PC-3 (cell line): ENCODE data around the gene KCNN1. TPM values are rescaled to one million over a fixed set of nuclear protein-coding genes. Genes with fewer than 3 reads are reported as not detected.

ENCODE experiments used
- ATAC-seq: fragments of 200-7000 bp; cut with Tn5 transposase; 2 replicates; pipeline ENCODE4 v1.9.1; 2020; ENCODE audit warnings: mild to moderate bottlenecking, moderate library complexity
- BruUV-seq: library from RNA; stranded (reverse); fragments of 400-500 nt; replicated peaks from 2 replicates; lab custom pipeline; 2021; lab: Mats Ljungman, UMichigan
- CTCF ChIA-PET: fragments of 300-600 bp; sonication (Branson Sonifier 250); formaldehyde crosslinking; loops from one replicate; lab custom pipeline; 2022; ENCODE audit warnings: antibody characterized with exemption; lab: Charles Lee
- POLR2A ChIA-PET: fragments of 300-600 bp; sonication (Branson Sonifier 250); formaldehyde crosslinking; loops from one replicate; lab custom pipeline; 2022; ENCODE audit warnings: antibody characterized with exemption; ENCODE audit not compliant: unreplicated experiment; lab: Charles Lee
- DNase-seq: peaks from one replicate; pipeline ENCODE4 v3.0.0-alpha.2; 2015
- H2AFZ ChIP-seq: fragments of 300-600 bp; sonication (generic); 2 replicates; pipeline ENCODE4 v1.6.0; 2016; ENCODE audit warnings: antibody characterized with exemption, low read length
- H3F3A ChIP-seq: fragments of 300-600 bp; sonication (generic); one replicate; pipeline ENCODE4 v1.6.0; 2017; ENCODE audit warnings: antibody characterized with exemption, low read length, control low read depth, mild to moderate bottlenecking; ENCODE audit not compliant: unreplicated experiment
- H3K27ac ChIP-seq: fragments of 300-600 bp; sonication (generic); 2 replicates; pipeline ENCODE4 v1.5.1; 2016; ENCODE audit warnings: mild to moderate bottlenecking, low read length
- H3K27me3 ChIP-seq: fragments of 300-600 bp; sonication (generic); 2 replicates; pipeline ENCODE4 v1.6.1; 2016; ENCODE audit warnings: low read length, mixed read lengths
- H3K36me3 ChIP-seq: fragments of 300-600 bp; sonication (generic); 2 replicates; pipeline ENCODE4 v1.6.1; 2016; ENCODE audit warnings: low read depth, mixed run types, low read length, mixed read lengths
- H3K4me1 ChIP-seq: fragments of 300-600 bp; sonication (generic); 2 replicates; pipeline ENCODE4 v1.5.1; 2016; ENCODE audit warnings: low read length; ENCODE audit not compliant: insufficient read depth
- H3K4me2 ChIP-seq: fragments of 300-600 bp; sonication (generic); 2 replicates; pipeline ENCODE4 v1.6.0; 2016; ENCODE audit warnings: low read length
- H3K4me3 ChIP-seq: fragments of 300-600 bp; sonication (generic); 2 replicates; pipeline ENCODE4 v1.5.1; 2016; ENCODE audit warnings: mild to moderate bottlenecking, low read length, mixed read lengths
- H3K79me2 ChIP-seq: fragments of 300-600 bp; sonication (generic); 2 replicates; pipeline ENCODE4 v1.6.1; 2017; ENCODE audit warnings: low read length, mixed read lengths
- H3K9ac ChIP-seq: fragments of 300-600 bp; sonication (generic); 2 replicates; pipeline ENCODE4 v1.6.0; 2016; ENCODE audit warnings: mild to moderate bottlenecking, low read length
- H3K9me2 ChIP-seq: fragments of 300-600 bp; sonication (generic); replicated peaks from 2 replicates; pipeline ENCODE4 v1.6.1; 2016; ENCODE audit warnings: mixed run types, low read length, mixed read lengths
- H3K9me3 ChIP-seq: fragments of 300-600 bp; sonication (generic); 2 replicates; pipeline ENCODE4 v1.6.1; 2016; ENCODE audit warnings: low read length, mixed read lengths
- H4K20me1 ChIP-seq: fragments of 300-600 bp; sonication (generic); 2 replicates; pipeline ENCODE4 v1.6.1; 2016; ENCODE audit warnings: low read length, mixed read lengths
- CTCF ChIP-seq: fragments of 300-600 bp; sonication (generic); conservative IDR thresholded peaks from 2 replicates; pipeline ENCODE4 v1.5.1; 2017; ENCODE audit warnings: antibody characterized with exemption, low read depth, mild to moderate bottlenecking, low read length
- EZH2 ChIP-seq: fragments of 300-600 bp; sonication (generic); IDR thresholded peaks from one replicate; pipeline ENCODE4 v1.6.1; 2017; ENCODE audit warnings: antibody characterized with exemption, mild to moderate bottlenecking, low read length; ENCODE audit not compliant: unreplicated experiment
- EZH2phosphoT487 ChIP-seq: fragments of 300-600 bp; sonication (generic); IDR thresholded peaks from 2 replicates; pipeline ENCODE4 v1.6.1; 2018; ENCODE audit warnings: mild to moderate bottlenecking, antibody characterized with exemption, low read length, borderline replicate concordance
- intact Hi-C: fragments of 100-400 bp; cut with micrococcal nuclease; formaldehyde crosslinking; loops from 2 replicates; pipeline ENCODE4 v1.9.0; 2023
- total RNA-seq: library from RNA; depleted of rRNA; stranded (reverse); fragments of >200 nt; gene quantifications from 2 replicates; pipeline ENCODE4 v1.2.3, GENCODE V29; 2014

KCNN1 gene
- total RNA-seq, 1 experiment from 2014 or later = not detected

- H3F3A ChIP-seq = peaks cover 5% of the 10 kb centered on the region
- H3K36me3 ChIP-seq = peaks cover 3% of the 10 kb centered on the region; the same call in 1 of the 2 replicates
- no peaks in the 10 kb centered on the region for H3K9me3 ChIP-seq
- no peak overlapping the region for H2AFZ ChIP-seq
- no peak overlapping the region for H3K4me3 ChIP-seq
- 0 out of 2 replicates have a peak, but pooled peaks cover 2% of the 10 kb centered on the region for H4K20me1 ChIP-seq
- no peaks in the 10 kb centered on the region for H3K27me3 ChIP-seq
- no peak overlapping the region for H3K9ac ChIP-seq
- BruUV-seq = no TSS peak
- no peak for ATAC-seq
- no peak for DNase-seq
- peaks cover 21% of the 10 kb centered on the region for H3K4me1 ChIP-seq
- CTCF ChIA-PET = no interaction called here
- intact Hi-C loops = no loop called here
- H3K4me2 ChIP-seq = no peak overlapping the region
- no peaks in the 10 kb centered on the region for H3K9me2 ChIP-seq
- POLR2A ChIA-PET = no interaction called here
- H3K27ac ChIP-seq = no peak overlapping the region
- no peaks in the 10 kb centered on the region for H3K79me2 ChIP-seq
- no peak for TF ChIP-seq EZH2phosphoT487
- TF ChIP-seq CTCF = no peak
- TF ChIP-seq EZH2 = no peak
Observed at GRCh38 chr19:17942582-17943273, 24.2 kb upstream of the KCNN1 start.

- Histone ChIP-seq H3K9me3 (no peaks in the 10 kb centered on the region), H3K79me2 (no peaks in the 10 kb centered on the region), H3K4me2 (peak overlapping the region; percentile 7; the same call in 1 of the 2 replicates), H3F3A (peaks cover 5% of the 10 kb centered on the region), H3K27me3 (no peaks in the 10 kb centered on the region), H4K20me1 (0 out of 2 replicates have a peak, but pooled peaks cover 2% of the 10 kb centered on the region), H3K36me3 (peaks cover 3% of the 10 kb centered on the region; the same call in 1 of the 2 replicates), H3K4me3 (no peak overlapping the region), H2AFZ (no peak overlapping the region), H3K9me2 (no peaks in the 10 kb centered on the region), H3K9ac (no peak overlapping the region), H3K4me1 (peaks cover 17% of the 10 kb centered on the region), H3K27ac (0 out of 2 replicates have a peak overlapping the region, but pooled peaks have one; percentile 14)
- ChIA-PET CTCF (no interaction called here), POLR2A (interaction anchor here (0.6 kb wide), 1 partner anchor 270 kb away, joined by 4 read pairs; no protein-coding TSS in a partner anchor)
- intact Hi-C loops = no loop called here
- TF ChIP-seq CTCF = no peak
- TF ChIP-seq EZH2phosphoT487 = no peak
- no peak for TF ChIP-seq EZH2
- DNase-seq (no peak), ATAC-seq (peak; percentile 20)
- BruUV-seq = TSS peak; percentile 85
Observed at GRCh38 chr19:17943274-17944221, 23.4 kb upstream of the KCNN1 start.
